ENCODE data around the gene TRMT10A. TPM values are rescaled to one million over a fixed set of nuclear protein-coding genes. Genes with fewer than 3 reads are reported as not detected.

The TRMT10A gene
- total RNA-seq, 4 donors from 2014 or later = 3.9 to 7.8 (median 5.8) TPM

DNA sequence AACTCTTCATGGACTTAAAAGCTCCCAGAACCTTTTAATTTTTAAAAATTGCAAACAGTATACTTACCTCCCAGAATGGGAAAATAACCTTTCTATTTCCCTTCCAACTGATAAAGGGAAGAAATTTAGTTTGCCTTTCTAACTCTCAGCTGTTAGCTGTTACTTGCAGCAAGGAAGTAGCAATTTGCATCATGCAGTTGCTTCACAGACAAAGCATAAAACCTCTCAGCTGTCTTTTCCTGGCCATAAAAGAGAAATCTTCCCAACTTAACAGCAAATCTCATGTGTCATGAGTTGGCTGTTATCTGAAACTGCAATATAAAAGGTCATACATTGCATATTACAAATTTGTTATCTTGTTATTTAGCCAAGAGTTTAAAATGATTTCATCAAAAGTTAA lies 34.6 kb downstream of the TRMT10A start:
- no peak overlapping the region for H3K4me3 ChIP-seq
- no peak for TF ChIP-seq POLR2AphosphoS5 (IDR thresholded peaks at IDR 0.05)
- TF ChIP-seq POLR2A (IDR thresholded peaks at IDR 0.05) = no peak
- TF ChIP-seq, protein P1, sequence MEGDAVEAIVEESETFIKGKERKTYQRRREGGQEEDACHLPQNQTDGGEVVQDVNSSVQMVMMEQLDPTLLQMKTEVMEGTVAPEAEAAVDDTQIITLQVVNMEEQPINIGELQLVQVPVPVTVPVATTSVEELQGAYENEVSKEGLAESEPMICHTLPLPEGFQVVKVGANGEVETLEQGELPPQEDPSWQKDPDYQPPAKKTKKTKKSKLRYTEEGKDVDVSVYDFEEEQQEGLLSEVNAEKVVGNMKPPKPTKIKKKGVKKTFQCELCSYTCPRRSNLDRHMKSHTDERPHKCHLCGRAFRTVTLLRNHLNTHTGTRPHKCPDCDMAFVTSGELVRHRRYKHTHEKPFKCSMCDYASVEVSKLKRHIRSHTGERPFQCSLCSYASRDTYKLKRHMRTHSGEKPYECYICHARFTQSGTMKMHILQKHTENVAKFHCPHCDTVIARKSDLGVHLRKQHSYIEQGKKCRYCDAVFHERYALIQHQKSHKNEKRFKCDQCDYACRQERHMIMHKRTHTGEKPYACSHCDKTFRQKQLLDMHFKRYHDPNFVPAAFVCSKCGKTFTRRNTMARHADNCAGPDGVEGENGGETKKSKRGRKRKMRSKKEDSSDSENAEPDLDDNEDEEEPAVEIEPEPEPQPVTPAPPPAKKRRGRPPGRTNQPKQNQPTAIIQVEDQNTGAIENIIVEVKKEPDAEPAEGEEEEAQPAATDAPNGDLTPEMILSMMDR (IDR thresholded peaks at IDR 0.05) = no peak
- no peak for TF ChIP-seq EP300 (IDR thresholded peaks at IDR 0.05)

DNA sequence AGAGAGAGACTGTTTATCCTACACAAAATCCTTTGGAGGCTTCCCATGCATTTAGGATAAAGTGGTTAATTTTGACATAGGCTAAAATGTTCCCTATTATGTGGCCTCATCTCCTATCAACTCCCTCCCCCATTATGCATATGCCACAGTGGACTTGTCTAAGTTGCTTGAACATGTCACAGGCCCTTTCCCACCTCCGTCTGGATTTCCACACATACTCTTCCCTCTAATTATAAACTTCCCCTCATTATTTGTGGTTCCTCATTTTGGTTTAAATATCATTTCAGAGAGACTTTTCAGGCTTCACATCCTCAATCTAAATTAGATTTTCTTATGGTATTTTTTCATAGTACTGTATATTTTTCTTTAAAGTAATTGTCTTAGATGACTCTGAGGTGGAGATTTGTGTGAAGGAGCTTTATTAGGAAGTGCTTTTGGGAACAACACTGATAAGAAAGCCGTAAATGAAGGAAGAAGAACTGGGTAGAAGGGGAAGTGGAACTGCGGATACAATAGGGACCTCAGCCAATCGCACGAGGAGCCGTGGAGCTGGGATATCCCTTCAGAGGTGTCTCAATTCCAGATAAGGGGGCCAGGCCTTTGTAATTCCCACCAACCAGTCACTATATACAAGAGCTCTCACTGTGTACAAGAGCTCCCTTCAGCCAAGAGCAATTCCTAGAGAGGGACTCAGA lies 45.1 kb downstream of the TRMT10A start:
- Histone ChIP-seq H3K4me3 (no peak overlapping the region), H3K36me3 (no peaks in the 10 kb centered on the region), H3K9me3 (no peaks in the 10 kb centered on the region), H3K27ac (no peak overlapping the region), H3K4me1 (no peaks in the 10 kb centered on the region), H3K27me3 (no peaks in the 10 kb centered on the region)
- WGBS = 79% methylated on average over 6 of the region's 6 CpGs
- DNase-seq (ENCODE audit: low spot score in 2 of 2) = no peak
- TF ChIP-seq, protein P1 (IDR thresholded peaks at IDR 0.05) = no peak
- TF ChIP-seq EP300 (IDR thresholded peaks at IDR 0.05) (no peak), POLR2AphosphoS5 (IDR thresholded peaks at IDR 0.05) (no peak), POLR2A (IDR thresholded peaks at IDR 0.05) (no peak)

More for the DNA sequence above, 34.6 kb downstream of the TRMT10A start:
- Histone ChIP-seq H3K36me3 (no peaks in the 10 kb centered on the region), H3K27ac (no peak overlapping the region), H3K4me1 (no peaks in the 10 kb centered on the region), H3K9me3 (no peaks in the 10 kb centered on the region), H3K27me3 (no peaks in the 10 kb centered on the region)
- no peak for DNase-seq (ENCODE audit: low spot score in 2 of 2)

GRCh38 chr4:99510721-99511120 lies 53.1 kb downstream of the TRMT10A start, which contains the start of gene C4orf17:
C4orf17 (plus strand) TSS chr4:99511021; CDS start chr4:99513082, 2,061 bp downstream.
- Histone ChIP-seq H3K36me3 (no peaks in the 10 kb centered on the region), H3K27me3 (no peaks in the 10 kb centered on the region), H3K9me3 (peaks cover 4% of the 10 kb centered on the region), H3K4me3 (no peak within 1 kb of the TSS), H3K27ac (no peak within 1 kb of the TSS), H3K4me1 (no peaks in the 10 kb centered on the region)
- TF ChIP-seq POLR2AphosphoS5 (IDR thresholded peaks at IDR 0.05) (no peak), POLR2A (IDR thresholded peaks at IDR 0.05) (no peak), EP300 (IDR thresholded peaks at IDR 0.05) (no peak)
- TF ChIP-seq, protein P1 (IDR thresholded peaks at IDR 0.05) = no peak
- WGBS = 77% methylated on average over 4 of the region's 4 CpGs
- no peak for DNase-seq (ENCODE audit: low spot score in 2 of 2)

GRCh38 chr4:99507762-99508161 lies 56.1 kb downstream of the TRMT10A start:
- H3K27ac ChIP-seq = no peak overlapping the region
- TF ChIP-seq, protein P1 (IDR thresholded peaks at IDR 0.05) = no peak
- TF ChIP-seq EP300 (IDR thresholded peaks at IDR 0.05) (no peak), POLR2A (IDR thresholded peaks at IDR 0.05) (no peak), POLR2AphosphoS5 (IDR thresholded peaks at IDR 0.05) (no peak)
- H3K9me3 ChIP-seq = peaks cover 4% of the 10 kb centered on the region

DNA sequence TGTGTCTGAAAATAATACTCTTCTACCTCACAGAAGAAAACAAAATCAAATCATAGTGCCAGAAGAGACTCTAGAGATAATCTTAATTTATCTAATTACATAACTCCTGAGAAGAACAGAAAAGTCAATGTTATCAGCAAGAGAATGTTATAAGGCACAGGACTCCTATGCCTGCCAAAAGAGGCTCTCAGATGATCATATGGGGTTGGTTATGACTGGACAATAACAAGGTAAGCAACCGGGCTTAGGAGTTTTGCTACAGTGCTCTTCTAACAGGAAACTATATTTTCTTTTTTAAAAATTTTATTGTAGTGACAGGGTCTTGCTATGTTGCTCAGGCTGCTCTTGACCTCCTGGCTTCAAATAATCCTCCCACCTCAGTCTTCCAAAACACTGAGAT lies 56.5 kb downstream of the TRMT10A start:
- WGBS = 90% methylated on average over 1 of the region's 1 CpG
- TF ChIP-seq POLR2A (IDR thresholded peaks at IDR 0.05) (no peak), POLR2AphosphoS5 (IDR thresholded peaks at IDR 0.05) (no peak), EP300 (IDR thresholded peaks at IDR 0.05) (no peak)
- TF ChIP-seq, protein P1 (IDR thresholded peaks at IDR 0.05) = no peak
- no peak overlapping the region for H3K27ac ChIP-seq

More at GRCh38 chr4:99507762-99508161, 56.1 kb downstream of the TRMT10A start:
- no peaks in the 10 kb centered on the region for H3K27me3 ChIP-seq
- no peak for DNase-seq (ENCODE audit: low spot score in 2 of 2)
- no peaks in the 10 kb centered on the region for H3K36me3 ChIP-seq
- H3K4me3 ChIP-seq = no peak overlapping the region
- no peaks in the 10 kb centered on the region for H3K4me1 ChIP-seq

More for the DNA sequence above, 56.5 kb downstream of the TRMT10A start:
- Histone ChIP-seq H3K9me3 (peaks cover 4% of the 10 kb centered on the region), H3K4me1 (no peaks in the 10 kb centered on the region), H3K36me3 (no peaks in the 10 kb centered on the region), H3K4me3 (no peak overlapping the region), H3K27me3 (no peaks in the 10 kb centered on the region)
- no peak for DNase-seq (ENCODE audit: low spot score in 2 of 2)
